GM20000 (cell line): ENCODE results near the gene SLC16A10.
"Not testable (repeated sequence)": the region's sequence is repeated elsewhere in the genome, so short reads cannot be mapped to it uniquely, and the experiment has no call there.

ENCODE experiments used
- DNase-seq: peaks from one replicate; pipeline ENCODE4 v3.0.0; 2012; ENCODE audit warnings: low spot score
- TF ChIP-seq, protein P1 (sequence below): IDR thresholded peaks from 2 replicates; pipeline ENCODE4 v1.5.1; 2012; ENCODE audit warnings: mild to moderate bottlenecking, control low read depth; ENCODE audit errors: extremely low read depth, missing control alignments

The SLC16A10 gene

DNA sequence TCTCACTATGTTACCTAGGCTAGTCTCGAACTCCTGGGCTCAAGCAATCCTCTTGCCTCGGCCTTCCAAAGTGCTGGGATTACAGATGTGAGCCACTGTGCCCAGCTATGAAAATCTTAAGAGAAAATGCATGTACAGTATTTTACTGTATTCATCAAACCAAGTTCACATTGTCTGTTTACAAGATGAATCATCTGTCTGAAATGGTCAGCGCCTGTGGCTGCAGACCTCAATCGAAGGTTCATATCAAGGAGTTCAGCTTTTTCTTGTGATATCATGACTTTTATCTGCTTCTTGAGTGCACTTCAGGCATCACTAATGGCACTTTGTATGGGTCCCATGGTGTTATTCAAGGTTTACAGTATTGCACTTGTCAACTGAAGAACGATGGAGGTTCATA lies 155.1 kb downstream of the SLC16A10 start:
- TF ChIP-seq, protein P1, sequence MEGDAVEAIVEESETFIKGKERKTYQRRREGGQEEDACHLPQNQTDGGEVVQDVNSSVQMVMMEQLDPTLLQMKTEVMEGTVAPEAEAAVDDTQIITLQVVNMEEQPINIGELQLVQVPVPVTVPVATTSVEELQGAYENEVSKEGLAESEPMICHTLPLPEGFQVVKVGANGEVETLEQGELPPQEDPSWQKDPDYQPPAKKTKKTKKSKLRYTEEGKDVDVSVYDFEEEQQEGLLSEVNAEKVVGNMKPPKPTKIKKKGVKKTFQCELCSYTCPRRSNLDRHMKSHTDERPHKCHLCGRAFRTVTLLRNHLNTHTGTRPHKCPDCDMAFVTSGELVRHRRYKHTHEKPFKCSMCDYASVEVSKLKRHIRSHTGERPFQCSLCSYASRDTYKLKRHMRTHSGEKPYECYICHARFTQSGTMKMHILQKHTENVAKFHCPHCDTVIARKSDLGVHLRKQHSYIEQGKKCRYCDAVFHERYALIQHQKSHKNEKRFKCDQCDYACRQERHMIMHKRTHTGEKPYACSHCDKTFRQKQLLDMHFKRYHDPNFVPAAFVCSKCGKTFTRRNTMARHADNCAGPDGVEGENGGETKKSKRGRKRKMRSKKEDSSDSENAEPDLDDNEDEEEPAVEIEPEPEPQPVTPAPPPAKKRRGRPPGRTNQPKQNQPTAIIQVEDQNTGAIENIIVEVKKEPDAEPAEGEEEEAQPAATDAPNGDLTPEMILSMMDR, result no peak
- no peak for DNase-seq

DNA sequence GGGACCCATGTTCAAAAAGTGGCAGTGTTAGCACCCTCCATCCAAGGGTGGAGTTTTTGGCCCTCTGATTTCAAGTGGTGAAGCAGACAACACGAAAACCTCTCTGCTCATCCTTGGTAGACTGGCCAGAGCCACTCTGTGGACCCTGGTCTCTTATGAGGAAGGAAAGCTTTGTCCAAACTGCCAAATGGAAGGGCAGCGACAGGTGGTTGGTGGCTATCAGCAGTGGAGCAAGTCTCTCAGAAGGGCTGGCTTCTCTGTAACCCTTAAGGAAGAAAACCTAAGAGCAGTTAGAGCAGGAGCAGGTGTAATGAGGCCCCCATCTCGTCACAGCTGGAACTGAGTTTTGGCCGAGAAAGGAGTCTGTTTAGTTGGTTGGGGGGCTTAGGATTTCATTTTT lies 155.8 kb downstream of the SLC16A10 start:
- TF ChIP-seq, protein P1, result no peak
- no peak for DNase-seq

DNA sequence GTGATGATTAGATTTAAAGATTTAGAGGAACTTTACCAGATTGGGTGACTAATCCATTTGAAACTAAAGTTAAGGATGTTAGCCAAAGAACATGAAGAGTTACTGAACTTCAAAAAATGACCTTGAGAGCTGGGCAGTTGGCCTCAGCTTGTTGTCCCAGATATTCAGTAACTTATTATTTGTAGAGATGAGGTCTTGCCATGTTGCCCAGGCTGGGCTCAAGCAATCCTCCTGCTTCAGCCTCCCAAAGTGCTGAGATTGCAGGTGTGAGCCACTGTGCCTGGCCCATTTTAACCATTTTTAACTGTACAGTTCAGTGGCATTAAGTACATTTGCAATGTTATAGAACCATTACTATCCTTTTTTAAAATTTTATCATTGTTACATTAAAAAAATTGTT lies 161.5 kb downstream of the SLC16A10 start:
- TF ChIP-seq, protein P1, result no peak
- no peak for DNase-seq

DNA sequence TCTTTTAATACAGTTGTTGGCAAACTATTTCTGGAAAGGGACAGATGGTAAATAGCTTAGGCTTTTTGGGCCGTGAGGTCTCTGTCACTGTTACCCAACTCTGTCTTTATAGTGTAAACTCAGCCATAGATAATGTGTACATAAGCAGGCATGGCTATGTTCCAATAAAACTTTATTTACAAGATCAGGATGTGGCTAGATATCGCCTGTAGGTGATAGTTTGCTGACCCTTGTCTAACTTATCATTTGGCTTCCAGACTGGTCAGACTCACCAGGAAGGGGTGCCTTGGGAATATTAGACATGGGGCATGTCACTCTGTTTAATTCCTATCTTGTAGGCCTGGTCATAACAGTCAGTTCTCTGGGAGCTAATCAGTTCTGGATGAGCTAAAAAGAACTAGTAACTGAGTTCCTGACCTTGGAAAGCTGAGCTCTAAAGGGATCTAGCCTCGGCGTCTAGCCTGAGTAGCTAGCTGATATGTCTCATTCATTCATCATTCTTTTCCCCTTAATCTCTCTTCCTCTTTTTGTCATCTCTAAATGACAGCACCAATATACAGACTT lies 163.6 kb downstream of the SLC16A10 start:
- DNase-seq, result no peak
- TF ChIP-seq, protein P1, result no peak

DNA sequence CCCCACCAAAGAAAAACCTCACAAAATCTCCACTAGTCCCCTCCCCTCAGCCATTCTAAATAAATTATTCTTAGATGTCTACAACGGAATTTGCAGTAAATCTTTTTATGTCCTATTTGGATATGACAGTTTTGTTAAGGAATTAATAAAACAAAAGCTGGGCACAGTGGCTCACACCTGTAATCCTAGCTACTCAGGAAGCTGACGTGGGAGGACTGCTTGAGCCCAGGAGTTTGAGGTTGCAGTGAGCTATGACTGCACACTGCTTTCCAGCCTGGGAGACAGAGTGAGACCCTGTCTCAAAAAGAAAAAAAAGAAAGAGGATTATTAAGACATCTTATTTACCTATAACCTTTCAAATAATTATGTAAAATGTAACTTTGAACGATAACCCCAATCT lies 165.4 kb downstream of the SLC16A10 start:
- DNase-seq, result no peak
- TF ChIP-seq, protein P1, result no peak

DNA sequence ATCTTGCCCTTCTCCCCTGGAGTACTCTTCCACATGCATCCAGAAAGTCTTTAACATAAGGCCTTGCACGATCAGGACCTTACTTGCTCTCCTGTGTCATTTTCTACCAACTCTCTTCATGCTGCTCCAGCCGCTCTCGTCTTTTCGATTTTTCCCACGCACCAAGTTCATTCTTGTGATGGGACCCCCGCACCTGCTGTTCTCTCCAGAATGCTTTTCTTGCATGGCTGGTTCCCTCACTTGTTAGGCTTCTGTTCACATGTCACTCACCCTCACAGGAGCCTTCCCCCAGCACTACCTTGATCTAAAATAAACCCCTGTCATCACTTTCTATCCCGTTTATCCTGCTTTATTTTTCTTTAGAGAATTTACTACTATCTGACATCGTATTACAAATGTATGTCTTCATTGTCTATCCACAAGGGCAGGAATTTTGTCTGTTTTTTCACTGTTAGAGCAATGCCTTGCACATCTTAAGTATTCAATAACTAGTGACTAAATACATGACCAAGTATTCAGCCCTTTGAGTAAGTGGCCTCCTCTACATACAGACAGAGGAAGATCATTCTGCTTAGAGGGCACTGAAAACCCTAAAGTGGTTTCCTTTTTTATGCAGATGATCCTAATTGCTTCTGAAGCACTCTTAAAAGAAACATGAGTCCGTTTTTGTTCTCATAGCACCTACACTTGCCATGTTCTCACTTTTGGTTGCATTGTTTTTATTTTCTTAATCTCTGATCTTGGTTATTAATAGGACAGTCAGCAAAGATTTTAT lies 166.9 kb downstream of the SLC16A10 start:
- TF ChIP-seq, protein P1, result no peak
- DNase-seq, result no peak

DNA sequence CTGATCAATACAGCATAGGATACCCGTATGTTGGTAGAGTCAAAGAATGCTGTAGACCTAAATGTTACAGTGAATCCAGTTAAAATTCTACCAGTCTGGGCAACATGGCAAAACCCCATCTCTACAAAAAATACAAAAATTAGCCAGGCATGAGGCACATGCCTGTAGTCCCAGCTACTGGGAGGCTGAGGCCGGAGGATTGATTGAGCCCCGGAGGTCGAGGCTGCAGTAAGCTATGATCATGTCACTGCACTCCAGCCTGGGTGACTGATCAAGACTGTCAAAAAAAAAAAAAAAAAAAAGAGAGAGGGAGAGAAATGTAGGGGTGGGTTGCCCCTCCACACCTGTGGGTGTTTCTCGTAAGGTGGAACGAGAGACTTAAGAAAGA lies 167.5 kb downstream of the SLC16A10 start:
- TF ChIP-seq, protein P1, result no peak
- no peak for DNase-seq

DNA sequence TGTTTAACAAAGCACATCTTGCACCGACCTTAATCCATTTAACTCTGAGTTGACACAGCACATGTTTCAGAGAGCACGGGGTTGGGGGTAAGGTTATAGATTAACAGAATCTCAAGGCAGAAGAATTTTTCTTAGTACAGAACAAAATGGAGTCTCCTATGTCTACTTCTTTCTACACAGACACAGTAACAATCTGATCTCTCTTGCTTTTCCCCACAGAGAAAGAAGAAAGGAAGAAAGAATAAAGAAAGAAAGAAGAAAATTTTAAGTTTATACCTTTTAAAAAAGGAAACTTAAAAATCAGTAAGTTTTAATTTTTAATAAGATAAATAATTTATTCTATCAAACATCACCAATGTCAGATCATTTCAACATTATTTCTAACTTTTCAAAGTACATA lies 168.5 kb downstream of the SLC16A10 start:
- not testable (repeated sequence) for DNase-seq
